ENCODE measurements around the gene TCTN3. TPM values are rescaled to one million over a fixed set of nuclear protein-coding genes. Genes with fewer than 3 reads are reported as not detected.

TCTN3 gene
- total RNA-seq, 1 donor from 2014 or later: 53.0 TPM

GRCh38 chr10:95716466-95716865 lies 22.7 kb upstream of the TCTN3 start:
- H3K27me3 Mint-ChIP-seq: no peaks in the 10 kb centered on the region
- no peak for TF ChIP-seq CTCF (conservative IDR thresholded peaks at IDR 0.05)
- H3K27ac Mint-ChIP-seq: no peak overlapping the region
- no peaks in the 10 kb centered on the region for H3K36me3 Mint-ChIP-seq
- H3K4me3 Mint-ChIP-seq: no peak overlapping the region
- no peak for DNase-seq (ENCODE audit: extremely low spot score, unreplicated experiment)
- no peaks in the 10 kb centered on the region for H3K9me3 Mint-ChIP-seq
- no peaks in the 10 kb centered on the region for H3K4me1 Mint-ChIP-seq (ENCODE audit: unreplicated experiment)

- DNase-seq (ENCODE audit: extremely low spot score, unreplicated experiment): no peak
- Mint-ChIP-seq H3K27ac (peak overlapping the region; percentile 11), H3K4me1 (ENCODE audit: unreplicated experiment) (no peaks in the 10 kb centered on the region), H3K36me3 (no peaks in the 10 kb centered on the region), H3K4me3 (peak overlapping the region; percentile 11), H3K9me3 (no peaks in the 10 kb centered on the region), H3K27me3 (no peaks in the 10 kb centered on the region)
- no peak for TF ChIP-seq CTCF (conservative IDR thresholded peaks at IDR 0.05)
Observed at GRCh38 chr10:95711492-95711891, 17.8 kb upstream of the TCTN3 start.

GRCh38 chr10:95706990-95707389 lies 13.3 kb upstream of the TCTN3 start:
- H3K27me3 Mint-ChIP-seq: no peaks in the 10 kb centered on the region
- no peak overlapping the region for H3K4me3 Mint-ChIP-seq
- no peaks in the 10 kb centered on the region for H3K4me1 Mint-ChIP-seq (ENCODE audit: unreplicated experiment)
- H3K9me3 Mint-ChIP-seq: no peaks in the 10 kb centered on the region
- no peaks in the 10 kb centered on the region for H3K36me3 Mint-ChIP-seq
- H3K27ac Mint-ChIP-seq: no peak overlapping the region
- no peak for TF ChIP-seq CTCF (conservative IDR thresholded peaks at IDR 0.05)
- no peak for DNase-seq (ENCODE audit: extremely low spot score, unreplicated experiment)

GRCh38 chr10:95706573-95706972 lies 12.8 kb upstream of the TCTN3 start:
- no peak overlapping the region for H3K27ac Mint-ChIP-seq
- H3K36me3 Mint-ChIP-seq: no peaks in the 10 kb centered on the region
- no peak overlapping the region for H3K4me3 Mint-ChIP-seq
- no peaks in the 10 kb centered on the region for H3K9me3 Mint-ChIP-seq
- no peak for DNase-seq (ENCODE audit: extremely low spot score, unreplicated experiment)
- no peak for TF ChIP-seq CTCF (conservative IDR thresholded peaks at IDR 0.05)
- no peaks in the 10 kb centered on the region for H3K4me1 Mint-ChIP-seq (ENCODE audit: unreplicated experiment)
- H3K27me3 Mint-ChIP-seq: no peaks in the 10 kb centered on the region

GRCh38 chr10:95698415-95698814 lies 4.7 kb upstream of the TCTN3 start:
- no peaks in the 10 kb centered on the region for H3K4me1 Mint-ChIP-seq (ENCODE audit: unreplicated experiment)
- DNase-seq (ENCODE audit: extremely low spot score, unreplicated experiment): no peak
- no peaks in the 10 kb centered on the region for H3K36me3 Mint-ChIP-seq
- H3K4me3 Mint-ChIP-seq: no peak overlapping the region
- H3K9me3 Mint-ChIP-seq: no peaks in the 10 kb centered on the region
- no peak overlapping the region for H3K27ac Mint-ChIP-seq
- TF ChIP-seq CTCF (conservative IDR thresholded peaks at IDR 0.05): no peak
- no peaks in the 10 kb centered on the region for H3K27me3 Mint-ChIP-seq

GRCh38 chr10:95697429-95697828 lies 3.7 kb upstream of the TCTN3 start:
- no peaks in the 10 kb centered on the region for H3K36me3 Mint-ChIP-seq
- DNase-seq (ENCODE audit: extremely low spot score, unreplicated experiment): no peak
- no peak overlapping the region for H3K27ac Mint-ChIP-seq
- peaks cover 6% of the 10 kb centered on the region for H3K4me1 Mint-ChIP-seq (ENCODE audit: unreplicated experiment)
- H3K27me3 Mint-ChIP-seq: no peaks in the 10 kb centered on the region
- no peak overlapping the region for H3K4me3 Mint-ChIP-seq
- no peaks in the 10 kb centered on the region for H3K9me3 Mint-ChIP-seq
- no peak for TF ChIP-seq CTCF (conservative IDR thresholded peaks at IDR 0.05)
